Measurements from ENCODE around the gene KMT2D.

The KMT2D gene

DNA sequence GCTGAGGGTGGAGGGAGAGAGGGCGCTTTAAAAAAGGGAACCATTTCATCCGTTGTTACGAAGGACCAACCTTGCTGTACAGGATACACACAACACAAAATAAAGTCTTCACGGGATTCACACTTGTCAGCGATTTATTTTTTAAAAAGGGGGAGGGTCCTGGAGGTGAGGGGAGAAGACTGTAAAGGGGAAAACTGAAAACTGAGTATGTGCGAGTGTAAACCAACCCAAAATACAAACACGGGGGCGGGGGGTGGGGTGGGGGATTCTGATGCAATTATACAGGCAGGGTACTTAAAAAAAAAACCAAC is 41.5 kb downstream of the KMT2D start:
- no peak for DNase-seq (ENCODE audit: low read depth)

DNA sequence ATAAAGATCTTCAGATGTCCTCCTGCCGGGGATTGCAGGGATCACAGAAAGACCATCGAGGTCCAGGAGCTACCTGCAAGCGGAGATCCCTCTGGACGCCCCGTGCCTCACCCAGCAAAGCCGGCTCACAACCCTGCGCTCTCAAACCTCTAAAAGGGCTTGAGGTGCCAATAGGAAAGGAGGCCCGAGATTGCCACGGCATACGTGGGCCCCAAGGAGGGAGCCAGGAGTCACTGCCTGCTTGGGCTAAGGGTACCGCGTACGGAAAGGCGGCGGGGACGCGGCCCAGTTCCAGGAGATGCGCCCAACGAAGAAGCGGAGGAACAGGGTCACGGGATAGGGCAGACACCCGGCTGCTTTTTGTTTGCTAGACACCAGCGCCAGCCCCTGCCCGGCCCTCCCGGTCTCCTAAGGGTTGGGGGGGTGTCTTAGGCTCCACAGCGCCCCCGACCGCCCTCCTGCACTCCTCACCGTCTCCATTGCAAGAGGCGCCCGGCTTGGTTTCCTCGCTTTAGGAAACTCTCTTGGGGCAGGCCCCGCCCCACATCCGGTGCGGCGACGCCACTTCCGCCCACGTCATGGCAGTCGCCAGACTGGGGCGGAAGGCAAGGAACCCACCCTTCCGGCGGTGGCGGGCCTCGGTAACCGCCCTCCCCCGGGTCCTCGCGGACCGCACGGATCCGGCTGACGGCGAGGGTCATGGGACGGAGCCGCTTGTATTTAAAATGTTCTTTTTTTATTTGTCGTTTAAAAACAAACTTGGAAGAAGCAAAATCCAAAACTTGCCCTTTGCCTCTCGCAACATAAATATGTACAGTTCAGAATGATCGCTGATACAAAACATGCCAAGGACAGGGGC is 42.1 kb downstream of the KMT2D start, which contains the start of gene PRKAG1:
Gene PRKAG1, minus strand, starts transcription at position 516 of the 859 bp plus-strand sequence. Its CDS starts 36 bp downstream, at position 480.
- DNase-seq (ENCODE audit: low read depth), result peak; percentile 90

DNA sequence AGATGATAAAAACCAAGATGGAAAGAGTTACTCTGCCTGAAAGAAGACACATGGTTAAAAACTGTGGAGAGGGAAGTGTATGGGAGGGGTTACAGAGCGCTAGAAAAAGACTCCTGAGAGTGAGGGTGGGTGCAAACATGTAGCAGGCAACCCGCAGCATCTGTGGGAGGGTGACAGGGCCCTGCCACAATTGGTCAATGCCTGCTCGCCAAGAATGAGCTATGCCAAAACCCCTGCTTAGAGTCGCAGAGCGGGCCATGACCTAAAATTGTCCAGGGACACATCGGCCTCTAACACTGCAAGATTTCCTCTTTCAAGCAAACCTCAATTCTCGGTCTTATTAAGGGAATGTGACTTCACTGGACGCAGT is 42.7 kb downstream of the KMT2D start:
- DNase-seq (ENCODE audit: low read depth), result no peak

DNA sequence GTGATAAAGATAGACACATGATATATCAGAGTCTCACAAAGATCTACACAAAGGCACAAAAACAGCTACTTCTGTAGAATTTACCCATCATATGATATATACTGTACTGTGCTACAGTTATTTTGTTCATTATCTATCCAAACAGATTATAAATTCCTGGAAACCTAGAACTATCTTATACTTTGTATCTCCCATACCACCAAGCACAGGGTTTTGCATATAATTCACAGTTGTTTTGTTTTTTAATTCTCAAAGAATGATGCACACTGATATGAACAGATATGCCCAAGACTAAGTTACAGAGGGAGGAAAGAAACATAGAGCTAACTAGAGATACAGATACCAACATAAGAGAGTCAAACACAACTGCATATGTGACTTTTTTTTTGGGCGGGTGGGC is 45.4 kb downstream of the KMT2D start:
- no peak for DNase-seq (ENCODE audit: low read depth)

DNA sequence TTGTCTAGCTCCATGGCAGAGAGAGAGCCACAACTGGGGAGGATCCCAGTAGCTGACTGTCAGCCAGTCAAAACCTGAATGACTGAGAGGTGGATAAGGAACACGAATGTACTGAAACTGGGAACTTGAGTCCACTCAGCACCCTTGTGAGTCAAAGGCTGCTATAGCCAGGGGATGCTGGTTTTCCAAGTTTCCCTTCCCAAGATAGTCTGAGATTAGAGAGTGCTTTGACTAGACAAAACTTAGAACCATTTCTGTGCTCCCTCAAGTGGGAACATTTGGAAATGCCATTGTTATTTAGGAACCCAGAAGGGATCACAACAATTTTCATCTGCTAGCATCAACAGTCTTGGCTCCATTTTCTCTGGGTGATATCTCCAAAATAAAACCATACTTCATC is 46.0 kb downstream of the KMT2D start:
- no peak for DNase-seq (ENCODE audit: low read depth)

DNA sequence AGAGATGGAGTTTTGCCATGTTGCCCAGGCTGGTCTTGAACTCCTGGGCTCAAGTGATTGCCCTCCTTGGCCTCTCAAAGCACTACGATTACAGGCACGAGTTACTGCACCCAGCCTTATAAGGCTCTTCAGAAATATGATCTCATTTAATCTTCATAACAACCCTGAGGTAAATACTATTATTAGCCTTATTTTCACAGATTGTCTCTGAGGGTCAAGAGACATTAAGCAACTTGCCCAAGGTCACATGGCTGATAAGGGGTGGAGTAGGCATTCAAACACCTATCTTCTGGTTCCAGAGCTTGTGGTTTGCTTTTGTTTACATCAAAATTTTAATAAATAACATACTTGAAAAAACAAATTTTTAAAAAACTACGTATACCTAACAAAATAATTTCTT is 47.2 kb downstream of the KMT2D start:
- DNase-seq (ENCODE audit: low read depth), result no peak

DNA sequence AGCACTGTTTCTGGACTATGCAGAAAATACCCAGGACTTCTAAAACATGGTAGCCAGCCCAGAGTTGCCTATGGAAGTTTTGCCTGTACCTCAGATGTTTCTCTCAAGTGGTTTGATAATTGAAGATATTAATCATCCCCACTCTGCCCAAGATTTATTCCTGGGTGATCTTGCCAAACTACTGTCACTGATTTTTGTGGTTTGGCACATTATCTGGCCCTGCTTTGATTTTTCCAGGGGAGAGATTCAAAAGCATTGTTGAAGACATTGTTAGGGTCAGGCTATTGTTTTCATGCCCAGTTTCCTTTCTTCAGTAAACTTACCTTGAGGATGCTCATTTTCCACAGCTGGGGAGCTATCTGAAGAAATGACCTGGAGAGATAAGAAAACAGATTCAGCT is 47.9 kb downstream of the KMT2D start:
- DNase-seq (ENCODE audit: low read depth), result no peak
